H9 (cell line): ENCODE measurements around the gene PET100. TPM values are rescaled to one million over a fixed set of nuclear protein-coding genes. Genes with fewer than 3 reads are reported as not detected.
A peak's percentile ranks its signal among the peaks of the same experiment; 100 is the strongest.

ENCODE experiments used
- DNase-seq: peaks from one replicate; pipeline ENCODE4 v3.0.0-alpha.2; 2017
- H2AFZ ChIP-seq: one replicate; pipeline ENCODE4 v1.6.1; 2013; ENCODE audit warnings: mild to moderate bottlenecking, low read length, control low read depth, moderate library complexity
- H2AK5ac ChIP-seq: 2 replicates; pipeline ENCODE4 v1.6.1; 2013; ENCODE audit warnings: low read length, control low read depth, mixed read lengths; ENCODE audit not compliant: insufficient read length
- H2BK120ac ChIP-seq: one replicate; pipeline ENCODE4 v1.6.1; 2013; ENCODE audit warnings: low read depth, mild to moderate bottlenecking, low read length, control low read depth, inconsistent platforms; ENCODE audit not compliant: poor library complexity, severe bottlenecking
- H2BK12ac ChIP-seq: 2 replicates; pipeline ENCODE4 v1.6.1; 2013; ENCODE audit warnings: low read length, control low read depth, mixed read lengths, low read depth; ENCODE audit not compliant: insufficient read length
- H2BK15ac ChIP-seq: 2 replicates; pipeline ENCODE4 v1.6.1; 2013; ENCODE audit warnings: low read depth, low read length, control low read depth
- H2BK20ac ChIP-seq: one replicate; pipeline ENCODE4 v1.6.1; 2013; ENCODE audit warnings: low read depth, mild to moderate bottlenecking, low read length, control low read depth, inconsistent platforms; ENCODE audit not compliant: poor library complexity, severe bottlenecking
- H2BK5ac ChIP-seq: 2 replicates; pipeline ENCODE4 v1.6.1; 2013; ENCODE audit warnings: low read length, control low read depth, mixed read lengths; ENCODE audit not compliant: insufficient read length
- H3K14ac ChIP-seq: 2 replicates; pipeline ENCODE4 v1.6.1; 2013; ENCODE audit warnings: low read length, control low read depth; ENCODE audit not compliant: insufficient read depth
- H3K18ac ChIP-seq: 2 replicates; pipeline ENCODE4 v1.6.1; 2013; ENCODE audit warnings: low read depth, mild to moderate bottlenecking, mixed read lengths, low read length, control low read depth; ENCODE audit not compliant: insufficient read length
- H3K23ac ChIP-seq: 2 replicates; pipeline ENCODE4 v1.6.1; 2013; ENCODE audit warnings: low read length, control low read depth, mixed read lengths, low read depth; ENCODE audit not compliant: insufficient read length
- H3K23me2 ChIP-seq: 2 replicates; pipeline ENCODE4 v1.6.1; 2013; ENCODE audit warnings: low read depth, mild to moderate bottlenecking, mixed read lengths, low read length, control low read depth; ENCODE audit not compliant: insufficient read length, poor library complexity, severe bottlenecking
- H3K27ac ChIP-seq: 2 replicates; pipeline ENCODE4 v1.5.1; 2013; ENCODE audit warnings: low read length, control low read depth, mixed read lengths, low read depth; ENCODE audit not compliant: insufficient read length
- H3K27me3 ChIP-seq: 2 replicates; pipeline ENCODE4 v1.6.1; 2013; ENCODE audit warnings: low read length, control low read depth, inconsistent platforms; ENCODE audit not compliant: insufficient read depth
- H3K4ac ChIP-seq: 2 replicates; pipeline ENCODE4 v1.6.1; 2013; ENCODE audit warnings: low read depth, mild to moderate bottlenecking, control low read depth, inconsistent platforms, low read length, moderate library complexity
- H3K4me1 ChIP-seq: 2 replicates; pipeline ENCODE4 v1.6.1; 2013; ENCODE audit warnings: low read length, control low read depth, inconsistent platforms; ENCODE audit not compliant: insufficient read depth
- H3K4me2 ChIP-seq: 2 replicates; pipeline ENCODE4 v1.6.1; 2013; ENCODE audit warnings: low read length, control low read depth, mixed read lengths; ENCODE audit not compliant: insufficient read length, insufficient read depth
- H3K56ac ChIP-seq: 2 replicates; pipeline ENCODE4 v1.6.1; 2013; ENCODE audit warnings: low read depth, mild to moderate bottlenecking, mixed read lengths, low read length, control low read depth; ENCODE audit not compliant: insufficient read length
- H3K79me1 ChIP-seq: 2 replicates; pipeline ENCODE4 v1.6.1; 2013; ENCODE audit warnings: low read depth, mild to moderate bottlenecking, moderate library complexity, low read length, control low read depth, inconsistent platforms; ENCODE audit not compliant: insufficient read depth, poor library complexity, severe bottlenecking
- H3K79me2 ChIP-seq: 2 replicates; pipeline ENCODE4 v1.6.1; 2013; ENCODE audit warnings: low read length, control low read depth, inconsistent platforms; ENCODE audit not compliant: insufficient read depth
- H3K9ac ChIP-seq: 2 replicates; pipeline ENCODE4 v1.6.1; 2013; ENCODE audit warnings: low read length, control low read depth, mixed read lengths; ENCODE audit not compliant: insufficient read length; ENCODE audit errors: extremely low read depth
- H3K9me3 ChIP-seq: one replicate; pipeline ENCODE4 v1.6.1; 2013; ENCODE audit warnings: low read depth, low read length, inconsistent platforms; ENCODE audit not compliant: control insufficient read depth
- H3T11ph ChIP-seq: one replicate; pipeline ENCODE4 v1.6.1; 2013; ENCODE audit warnings: mild to moderate bottlenecking, low read length, control low read depth, inconsistent platforms
- H4K20me1 ChIP-seq: one replicate; pipeline ENCODE4 v1.6.1; 2013; ENCODE audit not compliant: control insufficient read depth, insufficient read length, insufficient read depth
- H4K5ac ChIP-seq: 2 replicates; pipeline ENCODE4 v1.6.1; 2013; ENCODE audit warnings: low read depth, mild to moderate bottlenecking, mixed read lengths, low read length, control low read depth; ENCODE audit not compliant: insufficient read length
- H4K8ac ChIP-seq: replicated peaks from 2 replicates; pipeline ENCODE4 v1.6.1; 2013; ENCODE audit warnings: low read length, control low read depth, mixed read lengths, low read depth; ENCODE audit not compliant: insufficient read length
- H4K91ac ChIP-seq: 2 replicates; pipeline ENCODE4 v1.6.1; 2013; ENCODE audit warnings: low read depth, mild to moderate bottlenecking, moderate library complexity, mixed read lengths, low read length, control low read depth; ENCODE audit not compliant: insufficient read length
- H3K27ac Mint-ChIP-seq, 3 experiments: 2 replicates in 2 of 3; 3 replicates in 1 of 3; pipeline ENCODE4 v1.8.0; 2020 to 2021; ENCODE audit warnings: mixed read lengths in 3 of 3, mild to moderate bottlenecking in 1 of 3, moderate library complexity in 1 of 3
- H3K27me3 Mint-ChIP-seq: 2 replicates; pipeline ENCODE4 v1.8.0; 2021; ENCODE audit warnings: low read depth, mild to moderate bottlenecking, moderate library complexity, mixed read lengths
- H3K36me3 Mint-ChIP-seq, 3 experiments: 2 replicates in 2 of 3; 3 replicates in 1 of 3; pipeline ENCODE4 v1.8.0; 2020 to 2021; ENCODE audit warnings: low read depth in 3 of 3, mixed read lengths in 3 of 3; ENCODE audit not compliant: insufficient read depth in 1 of 3
- H3K4me1 Mint-ChIP-seq, 2 experiments: 2 replicates each; pipeline ENCODE4 v1.8.0; 2020; ENCODE audit warnings: mixed read lengths in 2 of 2
- H3K4me3 Mint-ChIP-seq, 2 experiments: 2 replicates in 1 of 2; 3 replicates in 1 of 2; pipeline ENCODE4 v1.8.0; 2020 to 2021; ENCODE audit warnings: mild to moderate bottlenecking in 2 of 2, mixed read lengths in 2 of 2, moderate library complexity in 1 of 2
- H3K9me3 Mint-ChIP-seq, 2 experiments: 2 replicates in 1 of 2; 3 replicates in 1 of 2; pipeline ENCODE4 v1.8.0; 2020; ENCODE audit warnings: mild to moderate bottlenecking in 2 of 2, mixed read lengths in 2 of 2, moderate library complexity in 1 of 2
- CTCF ChIP-seq: fragments of 200-600 bp; sonication (generic); conservative IDR thresholded peaks from 3 replicates; pipeline ENCODE4 v1.8.0; 2021; ENCODE audit warnings: antibody characterized with exemption, mild to moderate bottlenecking
- WGBS: extraction: QIAGEN DNeasy Blood & Tissue Kit; methylation state at CpG from one replicate; pipeline ENCODE4 v1.1.7; 2013; ENCODE audit warnings: missing lambda C conversion rate, low lambda C conversion rate, mixed read lengths; ENCODE audit not compliant: insufficient read length; ENCODE audit errors: extremely low coverage; 5-methylcytosine and 5-hydroxymethylcytosine counted together
- total RNA-seq: library from RNA; stranded (reverse); gene quantifications from 2 replicates; pipeline ENCODE4 v1.2.1, GENCODE V29; 2021

The PET100 gene
- total RNA-seq, 1 experiment from 2014 or later, result 129 TPM

GRCh38 chr19:7636691-7637373 lies 7.2 kb downstream of the PET100 start, which contains the start of gene STXBP2:
Gene STXBP2 (plus strand): TSS chr19:7637110. CDS start chr19:7637150, 40 bp downstream.
- Histone ChIP-seq H3K79me2 (no peaks in the 10 kb centered on the region), H2BK5ac (no peak within 1 kb of the TSS), H3K9me3 (no peaks in the 10 kb centered on the region), H2AK5ac (no peak within 1 kb of the TSS), H3K56ac (no peak within 1 kb of the TSS), H4K91ac (no peak within 1 kb of the TSS), H3K23me2 (no peaks in the 10 kb centered on the region), H2BK20ac (no peak within 1 kb of the TSS), H3K27me3 (peaks cover 16% of the 10 kb centered on the region; the same call in 1 of the 2 replicates), H3K9ac (no peak within 1 kb of the TSS), H4K5ac (no peak within 1 kb of the TSS), H3K23ac (no peak within 1 kb of the TSS), H2BK120ac (no peak within 1 kb of the TSS), H3K4me1 (no peaks in the 10 kb centered on the region), H3K18ac (peak within 1 kb of the TSS; percentile 66), H3K27ac (no peak within 1 kb of the TSS), H3T11ph (no peak within 1 kb of the TSS), H3K4me2 (peak within 1 kb of the TSS; percentile 55), H4K20me1 (no peaks in the 10 kb centered on the region), H3K14ac (no peak within 1 kb of the TSS; the same call in 1 of the 2 replicates), H2BK15ac (no peak within 1 kb of the TSS), H3K79me1 (no peaks in the 10 kb centered on the region), H2BK12ac (no peak within 1 kb of the TSS), H3K4ac (no peak within 1 kb of the TSS), H2AFZ (no peak within 1 kb of the TSS), H4K8ac (no peak within 1 kb of the TSS)
- Mint-ChIP-seq H3K4me1 (peaks cover 0 to 5% of the 10 kb centered on the region in 2 experiments; a peak in 1 of 4 replicates), H3K27ac (peak within 1 kb of the TSS in 1 of 3 experiments; percentile 89; a peak in 1 of 7 replicates), H3K27me3 (peaks cover 30% of the 10 kb centered on the region), H3K36me3 (peaks cover 7 to 14% (median 13%) of the 10 kb centered on the region in 3 experiments; a peak in 6 of 7 replicates), H3K9me3 (no peaks in the 10 kb centered on the region), H3K4me3 (peak within 1 kb of the TSS; percentile 79 to 81)
- DNase-seq, result peak; percentile 91
- TF ChIP-seq CTCF, result peak; percentile 28; the same call in 1 of the 3 replicates
- WGBS, result no CpG with 5 or more reads among the region's 61 CpGs
